ENCODE measurements around the gene CYP2A6. TPM values are rescaled to one million over a fixed set of nuclear protein-coding genes. Genes with fewer than 3 reads are reported as not detected.
"Not testable (repeated sequence)": the region's sequence is repeated elsewhere in the genome, so short reads cannot be mapped to it uniquely, and the experiment has no call there.

The CYP2A6 gene
- polyA plus RNA-seq, 4 donors = 0.10 to 0.35 TPM; not detected in 2

DNA sequence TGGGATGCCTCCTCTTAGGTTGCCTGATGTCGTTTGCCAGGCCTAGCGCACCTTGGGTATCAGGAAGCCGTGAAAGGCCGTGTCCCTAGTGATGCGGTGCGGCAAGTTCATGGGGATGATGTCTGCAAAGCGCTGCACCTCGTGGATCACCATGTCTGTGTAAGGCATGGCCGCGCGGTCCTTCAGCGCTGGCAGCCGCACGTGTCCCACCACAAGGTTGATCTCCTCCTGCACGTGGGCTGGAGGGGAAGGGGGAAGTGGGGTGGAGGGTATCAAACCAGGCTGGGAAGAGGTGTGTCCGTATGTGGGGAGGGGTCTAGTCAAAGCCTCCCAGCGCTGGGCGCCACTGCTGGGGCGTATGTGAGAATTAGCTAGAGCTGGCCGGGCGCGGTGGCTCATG lies 28.1 kb downstream of the CYP2A6 start:
- DNase-seq (ENCODE audit: low read depth in 4 of 4, low spot score in 2 of 4) = no peak

DNA sequence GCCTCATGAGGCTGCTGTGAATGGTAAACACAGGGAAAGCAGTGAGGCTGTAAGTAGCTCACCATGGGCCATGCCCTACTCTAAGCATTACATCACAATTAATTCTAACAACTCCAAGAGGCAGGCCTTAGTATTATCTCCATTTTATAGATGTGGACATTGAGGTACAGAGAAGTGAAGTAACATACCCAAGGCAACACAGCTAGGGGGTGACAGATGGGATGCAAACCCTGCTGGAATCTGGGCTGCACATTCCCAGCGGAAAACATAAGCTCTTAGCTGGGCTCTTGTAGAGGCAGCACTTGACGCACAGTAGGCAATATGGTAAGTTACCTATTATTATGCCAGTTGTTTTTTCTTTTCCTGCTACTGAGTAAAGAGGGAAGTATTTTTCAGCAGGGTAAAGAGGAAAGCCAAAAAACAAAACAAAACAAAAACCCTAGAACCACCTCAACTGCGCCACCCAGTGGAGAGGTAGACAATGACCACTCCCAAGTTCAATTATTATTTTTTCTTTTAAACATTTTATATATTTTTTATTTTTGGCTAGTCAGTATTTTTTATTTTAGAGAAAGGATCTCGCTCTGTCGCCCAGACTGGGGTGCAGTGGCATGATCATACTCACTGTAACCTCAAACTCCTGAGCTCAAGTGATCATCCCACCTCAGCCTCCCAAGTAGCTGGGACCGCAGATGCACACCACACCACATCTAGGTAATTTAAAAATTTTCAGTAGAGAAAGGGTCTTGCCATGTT lies 30.6 kb downstream of the CYP2A6 start:
- not testable (repeated sequence) for DNase-seq (ENCODE audit: low read depth in 4 of 4, low spot score in 2 of 4)

DNA sequence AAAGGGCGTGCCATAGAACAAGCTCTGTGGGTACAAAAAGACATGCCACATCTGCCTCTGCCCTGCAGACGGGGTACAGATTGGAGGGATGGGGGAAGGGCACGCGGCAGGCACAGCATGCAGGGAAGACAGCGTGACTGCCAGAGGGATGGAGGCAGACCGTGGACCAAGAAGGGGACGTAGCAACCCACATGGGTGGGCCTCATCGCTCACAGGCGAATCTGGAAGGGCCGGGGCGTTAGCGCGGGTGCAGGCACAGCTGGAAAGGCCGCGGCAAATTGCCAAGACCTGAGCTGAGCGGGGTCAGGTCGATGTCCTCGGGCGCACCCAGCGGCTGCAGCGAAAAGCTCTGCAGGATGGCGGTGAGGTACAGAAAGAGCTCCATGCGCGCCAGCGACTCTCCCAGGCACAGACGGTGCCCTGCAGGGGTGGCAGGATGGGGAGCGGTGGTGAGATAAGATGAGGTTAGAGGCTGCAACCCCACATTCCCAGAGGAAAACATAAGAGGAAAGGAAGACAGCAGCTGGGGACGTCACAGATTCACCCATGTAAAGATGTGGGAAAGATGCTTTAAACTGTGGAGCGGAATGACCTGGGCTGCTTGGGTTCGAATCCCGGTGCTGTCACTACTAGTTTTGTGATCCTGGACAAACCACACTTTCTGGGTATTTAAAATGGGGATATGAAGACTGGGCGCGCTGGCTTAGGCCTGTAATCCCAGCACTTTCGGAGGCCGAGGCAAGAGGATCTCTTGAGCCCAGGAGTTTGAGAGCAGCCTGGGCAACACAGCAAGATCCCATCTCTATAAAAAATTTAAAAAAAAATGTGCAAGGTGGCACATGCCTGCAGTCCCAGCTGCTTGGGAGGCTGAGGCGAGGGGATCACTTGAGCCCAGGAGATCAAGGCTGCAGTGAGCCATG lies 31.5 kb downstream of the CYP2A6 start:
- not testable (repeated sequence) for DNase-seq (ENCODE audit: low read depth in 4 of 4, low spot score in 2 of 4)

DNA sequence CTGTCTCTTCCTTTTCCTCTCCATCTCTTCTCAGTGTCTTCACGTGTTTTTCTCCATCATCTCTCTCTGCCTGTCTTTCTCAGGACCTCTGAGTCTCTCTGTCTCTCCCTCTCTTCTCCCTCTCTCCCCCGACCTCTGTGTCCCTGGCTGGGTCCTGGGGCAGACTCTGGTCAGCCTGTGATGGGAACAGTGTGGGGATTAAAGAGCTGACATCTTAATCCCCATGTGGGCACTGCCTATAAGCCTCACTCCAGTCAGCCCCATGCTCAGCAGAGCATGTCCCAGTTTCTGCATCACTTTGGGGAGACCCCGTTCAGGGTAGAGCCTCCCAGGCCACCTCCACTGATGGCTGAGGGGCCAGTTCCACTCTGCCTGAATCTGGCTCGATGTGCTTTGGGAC lies 35.0 kb downstream of the CYP2A6 start:
- no peak for DNase-seq (ENCODE audit: low read depth in 4 of 4, low spot score in 2 of 4)

DNA sequence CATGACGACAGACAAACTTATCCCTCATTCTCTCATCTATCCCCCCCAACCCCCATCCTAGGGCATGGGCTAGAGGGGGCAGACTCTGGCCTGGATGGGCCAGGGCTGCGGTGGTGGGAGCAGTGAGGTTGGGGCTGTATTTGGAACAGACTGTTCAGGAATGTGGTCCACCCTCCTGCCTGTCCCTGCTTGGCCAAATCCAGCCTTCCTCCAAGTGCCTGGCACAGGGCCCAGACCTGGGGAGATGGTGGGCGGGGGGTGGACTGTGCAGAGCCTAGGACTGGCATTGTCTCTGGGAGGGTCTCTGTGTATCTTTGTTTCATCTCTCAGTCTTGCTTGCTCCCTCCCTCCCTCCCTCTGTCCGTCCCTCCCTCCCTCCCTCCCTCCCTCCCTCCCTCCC lies 37.1 kb downstream of the CYP2A6 start:
- no peak for DNase-seq (ENCODE audit: low read depth in 4 of 4, low spot score in 2 of 4)

DNA sequence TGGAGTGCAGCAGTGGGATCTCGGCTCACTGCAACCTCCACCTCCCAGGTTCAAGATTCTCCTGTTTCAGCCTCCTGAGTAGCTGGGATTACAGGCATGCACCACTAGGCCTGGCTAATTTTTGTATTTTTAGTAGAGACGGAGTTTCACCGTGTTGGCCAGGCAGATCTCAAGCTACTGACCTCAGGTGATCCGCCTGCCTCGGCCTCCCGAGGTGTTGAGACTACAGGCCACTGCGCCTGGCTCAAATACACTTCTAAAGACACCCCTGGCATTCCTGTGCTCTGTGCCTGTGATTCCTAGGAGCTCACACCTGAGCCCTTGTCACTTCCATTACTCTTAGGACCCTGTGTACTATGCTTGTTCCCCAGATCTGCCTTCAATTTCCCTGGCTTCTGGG lies 37.7 kb downstream of the CYP2A6 start:
- not testable (repeated sequence) for DNase-seq (ENCODE audit: low read depth in 4 of 4, low spot score in 2 of 4)

DNA sequence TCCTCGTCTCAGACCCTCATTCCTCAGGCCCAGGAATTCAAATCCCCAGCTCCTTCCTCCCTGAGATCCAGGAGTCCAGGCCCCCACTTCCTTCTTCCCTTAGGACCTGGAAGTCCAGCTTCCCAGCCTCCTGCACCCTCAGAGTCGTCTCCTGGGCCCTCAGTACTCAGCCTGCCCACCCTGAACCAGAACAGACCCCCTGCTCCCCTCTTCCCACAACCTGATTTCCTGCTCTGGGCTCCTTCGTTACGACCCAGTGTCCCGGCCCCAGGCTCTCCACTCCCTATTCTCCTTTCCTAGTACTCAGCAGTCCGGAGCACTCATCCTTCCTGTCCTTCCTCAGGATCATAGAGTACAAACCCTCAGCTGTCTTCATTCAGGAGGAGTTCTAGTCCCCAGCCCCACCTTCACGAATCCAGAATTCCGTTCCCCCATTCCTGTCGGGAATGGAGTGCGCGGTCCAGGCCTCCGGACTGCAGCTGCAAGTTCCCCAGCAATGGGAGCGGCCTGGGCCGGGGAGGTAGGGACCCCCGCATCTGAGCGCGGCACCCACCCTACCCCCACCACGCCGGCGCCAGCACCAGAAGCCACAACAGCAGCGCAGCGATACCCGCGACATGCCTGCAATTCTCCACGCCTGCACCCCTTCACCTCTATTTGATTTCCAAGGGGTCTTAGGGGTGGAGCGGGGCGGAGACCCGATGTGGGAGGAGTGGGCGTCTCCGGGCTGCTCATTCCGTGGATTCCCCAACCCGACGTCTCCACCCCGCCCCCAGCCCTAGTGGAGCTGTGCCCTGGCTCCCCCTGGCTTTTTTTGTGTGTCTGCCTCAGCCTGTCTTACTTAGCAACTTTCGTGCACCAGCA lies 38.5 kb downstream of the CYP2A6 start:
- DNase-seq (ENCODE audit: low read depth in 4 of 4, low spot score in 2 of 4) = no peak

DNA sequence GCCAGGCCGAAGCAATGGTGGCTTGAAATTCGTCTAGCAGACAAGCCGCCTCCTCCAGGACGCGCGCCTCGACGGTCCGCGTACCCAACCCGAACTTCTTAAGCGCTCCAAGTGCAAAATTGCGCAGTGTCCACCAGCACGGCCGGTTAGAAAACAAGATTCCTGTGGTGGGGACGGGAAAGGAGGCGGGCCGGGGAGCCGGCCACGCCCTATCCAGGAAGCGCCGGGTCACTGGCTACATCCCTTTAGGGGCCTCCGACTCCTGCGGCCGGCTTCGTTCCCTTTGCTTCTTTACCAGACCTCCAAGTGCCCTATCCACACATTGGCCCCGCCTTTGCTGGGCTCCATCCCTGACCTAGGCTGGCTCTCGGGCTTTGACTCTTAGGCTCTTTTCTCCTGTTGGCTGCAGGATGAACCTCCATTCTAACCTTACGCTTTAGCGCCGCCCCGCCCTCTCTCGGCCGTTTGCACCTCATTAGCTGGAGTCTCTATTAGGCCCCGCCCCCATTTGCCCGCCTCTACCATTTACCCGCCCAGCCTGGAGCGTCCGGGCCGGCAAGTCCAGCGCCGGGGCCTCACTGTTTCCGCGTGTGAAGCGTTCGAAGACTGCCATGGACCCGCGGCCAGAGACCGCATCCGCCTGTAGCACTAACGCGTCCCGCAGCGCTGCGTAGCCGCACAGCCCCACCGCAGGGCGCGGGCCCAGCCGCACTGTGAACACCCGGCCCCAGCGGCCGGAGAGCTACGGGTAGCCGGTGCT lies 39.4 kb downstream of the CYP2A6 start:
- peak in 2 of 4 donors; percentile 56 to 74 for DNase-seq (ENCODE audit: low read depth in 4 of 4, low spot score in 2 of 4)

DNA sequence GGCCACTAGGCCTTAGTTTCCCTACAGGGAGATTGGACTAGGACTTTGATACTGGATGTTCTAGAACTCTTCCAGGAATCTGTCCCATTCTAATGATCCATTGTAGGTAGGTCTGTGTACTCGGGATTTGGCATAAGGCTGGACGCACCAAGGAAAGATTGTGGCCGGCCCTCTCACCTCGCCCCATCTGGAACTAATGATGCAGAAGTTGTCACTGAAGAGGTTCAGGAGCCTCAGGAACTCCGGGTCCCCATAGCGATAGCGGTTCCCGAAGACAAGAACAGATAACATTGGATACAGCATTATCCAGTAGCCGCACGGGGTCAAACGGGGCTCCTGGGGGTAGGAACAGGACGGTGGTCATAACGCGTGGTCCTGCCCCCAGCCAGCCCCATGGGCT lies 40.1 kb downstream of the CYP2A6 start:
- no peak for DNase-seq (ENCODE audit: low read depth in 4 of 4, low spot score in 2 of 4)

DNA sequence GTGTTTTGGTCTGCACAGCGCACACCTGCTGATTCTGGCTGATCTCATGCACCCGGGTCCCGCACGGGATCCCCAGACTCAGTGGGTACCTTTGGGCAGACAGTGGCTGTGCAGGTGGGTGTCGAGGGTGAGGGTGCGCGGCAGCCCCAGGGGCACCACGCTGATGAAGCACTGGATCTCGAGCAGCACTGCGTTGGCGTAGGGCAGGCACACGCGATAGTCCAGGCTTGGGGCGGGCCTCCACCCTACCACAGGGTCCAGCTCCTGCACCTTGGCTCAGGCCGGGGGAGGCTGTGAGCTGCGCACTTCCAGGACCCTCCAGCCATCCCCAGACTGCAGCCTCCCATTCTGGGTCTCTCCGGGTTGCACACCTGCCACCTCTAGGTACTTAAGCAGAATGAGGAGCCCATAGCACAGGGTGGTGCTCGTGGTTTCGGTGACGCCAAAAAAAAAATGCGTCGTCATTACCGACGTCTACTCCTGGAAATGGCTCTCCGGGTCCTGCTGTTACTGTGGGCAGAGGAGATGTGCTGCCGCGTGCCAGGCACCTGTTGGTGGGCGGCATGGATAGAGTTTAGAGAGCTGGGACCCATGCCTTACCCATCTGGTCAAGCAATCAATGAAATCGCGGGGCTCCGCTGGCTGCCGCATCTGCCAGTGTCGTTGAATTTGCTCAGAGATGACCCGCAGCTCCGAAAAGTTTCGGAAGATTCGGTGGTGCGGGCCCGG lies 40.7 kb downstream of the CYP2A6 start:
- no peak for DNase-seq (ENCODE audit: low read depth in 4 of 4, low spot score in 2 of 4)

DNA sequence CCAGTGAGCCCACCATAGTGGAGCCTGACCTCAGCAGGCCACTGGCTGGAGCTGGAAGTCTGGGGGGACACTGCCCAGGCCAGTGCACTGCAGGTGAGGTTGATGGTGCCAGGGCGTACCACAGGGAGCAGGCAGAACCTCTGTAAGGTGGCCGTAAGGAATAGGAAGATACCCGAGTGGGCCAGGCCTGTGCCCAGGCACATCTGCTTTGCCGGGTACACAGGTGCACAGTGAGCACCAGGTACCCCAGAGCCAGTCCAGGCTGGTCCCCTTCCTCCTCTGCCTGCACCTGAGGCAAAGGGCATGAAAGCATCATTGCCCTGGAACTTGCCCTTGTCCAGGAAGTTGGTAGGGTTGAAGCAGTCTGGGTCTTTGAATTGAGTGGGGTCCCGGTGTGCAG lies 41.8 kb downstream of the CYP2A6 start:
- no peak for DNase-seq (ENCODE audit: low read depth in 4 of 4, low spot score in 2 of 4)

DNA sequence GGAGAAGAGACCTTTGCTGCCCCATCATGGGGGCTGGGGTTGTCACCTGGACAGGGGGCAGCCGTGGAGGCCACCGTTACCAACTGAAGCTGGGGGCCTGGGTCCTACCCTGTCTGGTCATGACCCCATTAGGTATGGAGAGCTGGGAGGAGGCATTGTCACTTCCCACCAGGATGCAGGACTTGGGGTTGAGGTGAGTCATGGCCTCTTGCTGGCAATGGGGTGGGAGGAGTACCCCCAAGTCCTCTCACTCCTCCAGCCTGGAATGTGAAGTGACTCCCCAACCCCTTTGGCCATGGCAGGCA lies 42.3 kb downstream of the CYP2A6 start:
- no peak for DNase-seq (ENCODE audit: low read depth in 4 of 4, low spot score in 2 of 4)

DNA sequence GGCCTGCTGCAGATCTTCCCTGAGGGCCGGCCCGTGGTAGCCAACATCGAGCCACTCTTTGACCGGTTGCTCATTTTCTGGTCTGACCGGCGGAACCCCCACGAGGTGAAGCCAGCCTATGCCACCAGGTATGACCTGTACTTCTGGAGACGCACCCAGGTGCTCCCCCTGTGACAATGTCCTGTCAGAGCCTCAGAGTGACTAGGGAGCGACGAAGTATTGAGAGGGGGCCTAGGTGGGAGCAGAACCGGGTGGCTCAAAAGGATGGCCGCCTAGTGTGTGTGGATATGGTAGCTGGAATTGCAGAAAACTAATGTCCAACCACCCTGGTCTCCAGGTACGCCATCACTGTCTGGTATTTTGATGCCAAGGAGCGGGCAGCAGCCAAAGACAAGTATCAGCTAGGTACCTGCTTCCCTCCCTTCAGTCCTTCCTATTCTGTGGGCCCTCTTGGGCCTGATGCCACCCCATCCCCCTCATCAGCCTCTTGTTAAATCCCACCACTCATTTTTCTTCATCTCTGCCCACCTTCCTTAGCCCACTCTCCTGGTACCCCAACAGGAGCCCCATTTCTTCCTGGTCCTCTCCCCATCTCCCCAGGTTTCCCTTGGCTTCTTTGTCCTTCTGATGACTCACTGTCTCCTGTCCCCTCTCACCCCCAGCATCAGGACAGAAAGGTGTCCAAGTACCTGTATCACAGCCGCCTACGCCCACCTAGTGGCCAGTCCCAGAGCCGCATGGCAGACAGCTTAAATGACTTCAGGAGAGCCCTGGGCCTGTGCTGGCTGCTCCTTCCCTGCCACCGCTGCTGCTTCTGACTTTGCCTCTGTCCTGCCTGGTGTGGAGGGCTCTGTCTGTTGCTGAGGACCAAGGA lies 42.9 kb downstream of the CYP2A6 start:
- no peak for DNase-seq (ENCODE audit: low read depth in 4 of 4, low spot score in 2 of 4)

DNA sequence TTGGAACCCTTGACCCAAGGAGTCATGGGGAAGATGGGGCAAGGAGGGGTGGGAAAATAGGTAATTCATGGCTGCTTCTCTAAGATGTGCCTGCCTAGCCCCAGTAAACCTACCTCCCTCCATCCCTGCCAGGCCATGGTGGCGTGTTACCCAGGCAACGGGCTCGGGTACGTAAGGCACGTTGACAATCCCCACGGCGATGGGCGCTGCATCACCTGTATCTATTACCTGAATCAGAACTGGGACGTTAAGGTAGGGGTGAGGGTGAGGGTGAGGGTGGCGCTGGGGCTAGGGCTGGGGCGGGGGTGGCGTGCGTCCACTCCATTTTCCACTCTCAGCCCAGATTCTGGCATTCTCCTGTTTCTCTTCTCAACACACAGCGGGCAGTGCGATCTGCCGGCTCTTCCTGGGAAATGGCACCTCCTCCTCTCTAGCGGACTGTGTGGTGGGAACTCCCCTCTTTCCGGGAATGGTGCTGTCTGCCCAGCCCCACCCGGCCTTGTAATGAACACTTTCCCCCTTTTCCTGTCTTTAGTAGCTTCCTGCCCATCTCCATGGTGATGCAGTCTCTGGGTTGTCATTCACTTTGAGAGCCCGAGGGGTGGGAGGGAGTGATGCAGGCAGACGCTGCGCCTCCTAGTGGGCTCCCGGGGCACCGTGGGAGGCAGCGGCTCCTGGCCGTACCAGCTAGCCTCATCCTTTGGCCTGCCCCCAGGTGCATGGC lies 43.7 kb downstream of the CYP2A6 start:
- peak in 3 of 4 donors; percentile 75 to 90 (median 82) for DNase-seq (ENCODE audit: low read depth in 4 of 4, low spot score in 2 of 4)

DNA sequence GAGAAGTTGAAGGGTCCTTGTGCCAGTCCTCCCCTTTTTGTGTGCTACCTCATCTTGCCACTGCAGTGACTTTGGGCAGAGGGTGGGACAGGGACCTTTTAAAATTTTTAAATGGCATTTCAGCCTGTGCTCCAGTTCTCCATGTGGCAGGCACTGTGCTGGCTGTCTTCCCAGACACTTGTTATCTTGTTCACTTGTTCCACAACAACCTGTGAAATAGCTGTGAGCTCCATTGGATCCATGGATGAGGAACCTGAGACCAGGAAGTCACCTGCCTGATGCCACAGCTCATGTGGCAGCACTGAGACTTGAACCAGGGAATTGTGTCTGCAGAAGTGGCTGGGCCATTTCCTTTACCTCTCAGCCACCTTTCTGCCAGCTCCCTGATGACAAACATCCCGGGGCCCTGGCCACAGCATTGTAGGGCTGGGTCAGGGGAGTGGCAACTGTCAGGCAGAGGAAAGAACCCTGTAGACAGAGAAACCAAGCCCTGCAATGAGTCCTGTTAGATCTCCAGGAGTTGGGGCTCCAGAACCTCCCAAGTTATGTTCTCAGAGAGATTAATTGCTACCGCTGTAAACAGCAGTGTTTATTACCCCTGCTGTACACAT lies 44.9 kb downstream of the CYP2A6 start:
- no peak for DNase-seq (ENCODE audit: low read depth in 4 of 4, low spot score in 2 of 4)

DNA sequence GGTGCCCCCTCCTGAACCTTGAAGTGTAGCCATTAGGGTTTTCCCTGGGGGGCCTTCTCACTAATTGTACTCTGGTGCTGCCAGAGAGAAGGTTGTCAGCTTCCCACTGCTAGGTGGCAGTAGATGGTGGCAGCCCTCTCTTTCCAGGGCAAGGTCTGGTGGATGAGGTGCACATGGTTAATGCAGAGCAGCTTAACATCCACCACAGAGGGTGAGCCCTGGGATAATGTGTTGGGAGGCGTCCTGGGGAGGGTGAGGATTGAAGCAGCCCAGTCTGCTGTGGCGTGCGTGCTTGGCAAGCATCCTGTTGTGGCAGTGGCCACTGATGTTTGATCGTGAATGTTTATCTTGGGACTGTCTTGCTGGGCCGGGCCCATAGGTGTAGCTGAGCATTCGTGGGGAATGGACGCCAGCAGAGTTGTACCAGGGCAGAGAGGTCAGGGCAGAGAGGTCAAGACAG lies 45.4 kb downstream of the CYP2A6 start:
- DNase-seq (ENCODE audit: low read depth in 4 of 4, low spot score in 2 of 4) = no peak
